Glutamatergic neuron (in vitro differentiated cells): ENCODE measurements around the gene BTBD9. TPM values are rescaled to one million over a fixed set of nuclear protein-coding genes. Genes with fewer than 3 reads are reported as not detected.

ENCODE experiments used
- DNase-seq: peaks from one replicate; pipeline ENCODE4 v3.0.0; 2022
- H3K27ac Mint-ChIP-seq: one replicate; pipeline ENCODE4 v1.8.0; 2020; ENCODE audit warnings: mild to moderate bottlenecking, mixed read lengths, inconsistent platforms; ENCODE audit not compliant: unreplicated experiment
- H3K27me3 Mint-ChIP-seq: one replicate; pipeline ENCODE4 v1.8.0; 2020; ENCODE audit warnings: mild to moderate bottlenecking, moderate library complexity, mixed read lengths, inconsistent platforms; ENCODE audit not compliant: unreplicated experiment
- H3K36me3 Mint-ChIP-seq: one replicate; pipeline ENCODE4 v1.8.0; 2020; ENCODE audit warnings: mild to moderate bottlenecking, mixed read lengths, inconsistent platforms; ENCODE audit not compliant: unreplicated experiment
- H3K4me1 Mint-ChIP-seq: one replicate; pipeline ENCODE4 v1.8.0; 2020; ENCODE audit warnings: mild to moderate bottlenecking, low read depth, mixed read lengths, inconsistent platforms; ENCODE audit not compliant: unreplicated experiment
- H3K4me3 Mint-ChIP-seq: one replicate; pipeline ENCODE4 v1.8.0; 2020; ENCODE audit warnings: mild to moderate bottlenecking, mixed read lengths, inconsistent platforms; ENCODE audit not compliant: unreplicated experiment
- H3K9me3 Mint-ChIP-seq: one replicate; pipeline ENCODE4 v1.8.0; 2020; ENCODE audit warnings: mild to moderate bottlenecking, moderate library complexity, mixed read lengths, inconsistent platforms; ENCODE audit not compliant: unreplicated experiment
- CTCF ChIP-seq: fragments of 200-600 bp; sonication (generic); IDR thresholded peaks from one replicate; pipeline ENCODE4 v1.5.0; 2021; ENCODE audit not compliant: partially characterized antibody, unreplicated experiment
- total RNA-seq: library from RNA; stranded (reverse); fragmentation: NEBNext Ultra II Directional; extraction: Animal tissue kit (Norgen Biotek cat#: 25700); gene quantifications from one replicate; pipeline ENCODE4 v1.2.1, GENCODE V29; 2021; ENCODE audit not compliant: unreplicated experiment

The BTBD9 gene
- total RNA-seq, 1 donor from 2014 or later = 18.8 TPM

- H3K27ac Mint-ChIP-seq = no peak overlapping the region
- H3K36me3 Mint-ChIP-seq = peaks cover 4% of the 10 kb centered on the region
- peaks cover 8% of the 10 kb centered on the region for H3K9me3 Mint-ChIP-seq
- no peaks in the 10 kb centered on the region for H3K27me3 Mint-ChIP-seq
- no peak overlapping the region for H3K4me3 Mint-ChIP-seq
- no peak for TF ChIP-seq CTCF
- no peak for DNase-seq
- peaks cover 4% of the 10 kb centered on the region for H3K4me1 Mint-ChIP-seq
Observed at GRCh38 chr6:38290133-38290799, 349.5 kb downstream of the BTBD9 start.

GRCh38 chr6:38287487-38287886, 352.2 kb downstream of the BTBD9 start:
- Mint-ChIP-seq H3K27me3 (no peaks in the 10 kb centered on the region), H3K9me3 (peaks cover 4% of the 10 kb centered on the region), H3K4me1 (peaks cover 6% of the 10 kb centered on the region), H3K4me3 (no peak overlapping the region), H3K27ac (no peak overlapping the region), H3K36me3 (no peaks in the 10 kb centered on the region)
- no peak for TF ChIP-seq CTCF
- no peak for DNase-seq

- peaks cover 2% of the 10 kb centered on the region for H3K9me3 Mint-ChIP-seq
- no peaks in the 10 kb centered on the region for H3K36me3 Mint-ChIP-seq
- peaks cover 5% of the 10 kb centered on the region for H3K4me1 Mint-ChIP-seq
- no peak overlapping the region for H3K4me3 Mint-ChIP-seq
- H3K27me3 Mint-ChIP-seq = no peaks in the 10 kb centered on the region
- no peak for TF ChIP-seq CTCF
- H3K27ac Mint-ChIP-seq = no peak overlapping the region
- DNase-seq = no peak
Observed at GRCh38 chr6:38284802-38285394, 354.8 kb downstream of the BTBD9 start.

- DNase-seq = no peak
- TF ChIP-seq CTCF = no peak
- H3K36me3 Mint-ChIP-seq = no peaks in the 10 kb centered on the region
- H3K27me3 Mint-ChIP-seq = no peaks in the 10 kb centered on the region
- H3K4me1 Mint-ChIP-seq = peaks cover 15% of the 10 kb centered on the region
- H3K27ac Mint-ChIP-seq = no peak overlapping the region
- H3K4me3 Mint-ChIP-seq = no peak overlapping the region
- H3K9me3 Mint-ChIP-seq = peaks cover 2% of the 10 kb centered on the region
Observed at GRCh38 chr6:38283734-38284362, 355.9 kb downstream of the BTBD9 start.

GRCh38 chr6:38282911-38283310, 356.8 kb downstream of the BTBD9 start:
- Mint-ChIP-seq H3K4me3 (no peak overlapping the region), H3K27me3 (no peaks in the 10 kb centered on the region)

More at GRCh38 chr6:38282911-38283310, 356.8 kb downstream of the BTBD9 start:
- Mint-ChIP-seq H3K27ac (no peak overlapping the region), H3K4me1 (peaks cover 18% of the 10 kb centered on the region), H3K9me3 (peaks cover 2% of the 10 kb centered on the region), H3K36me3 (no peaks in the 10 kb centered on the region)
- DNase-seq = no peak
- no peak for TF ChIP-seq CTCF
